SK-N-MC (cell line): ENCODE results near the gene CCNI2.

ENCODE experiments used
- DNase-seq: peaks from one replicate; pipeline ENCODE4 v3.0.0-alpha.2; 2011; ENCODE audit warnings: low read depth, low spot score
- H3K27ac ChIP-seq: fragments of 200-600 bp; sonication (generic); 2 replicates; pipeline ENCODE4 v1.5.1; 2016; ENCODE audit warnings: mixed run types
- H3K36me3 ChIP-seq: fragments of 200-600 bp; sonication (generic); 2 replicates; pipeline ENCODE4 v1.6.1; 2017; ENCODE audit warnings: antibody characterized with exemption, low read length, mixed read lengths; ENCODE audit not compliant: insufficient read depth
- H3K4me3 ChIP-seq: fragments of 200-600 bp; sonication (generic); 2 replicates; pipeline ENCODE4 v1.5.1; 2016
- H3K9ac ChIP-seq: fragments of 200-600 bp; sonication (generic); 2 replicates; pipeline ENCODE4 v1.8.0; 2017; ENCODE audit warnings: mixed run types, mixed read lengths; ENCODE audit not compliant: insufficient read length
- H3K9me3 ChIP-seq: fragments of 200-600 bp; sonication (generic); 2 replicates; pipeline ENCODE4 v1.6.1; 2017; ENCODE audit warnings: low read depth, mild to moderate bottlenecking, antibody characterized with exemption, low read length, moderate library complexity, mixed read lengths
- EZH2 ChIP-seq: fragments of 200-600 bp; sonication (generic); IDR thresholded peaks from one replicate; pipeline ENCODE4 v1.6.1; 2017; ENCODE audit warnings: antibody characterized with exemption
- FOXP2 ChIP-seq: optimal IDR thresholded peaks from 2 replicates; pipeline ENCODE3; 2011; ENCODE audit warnings: mild to moderate bottlenecking, moderate library complexity; ENCODE audit not compliant: insufficient read depth; ENCODE audit errors: extremely low read length, control extremely low read depth
- POLR2AphosphoS5 ChIP-seq: IDR thresholded peaks from 2 replicates; pipeline ENCODE4 v1.6.1; 2012; ENCODE audit warnings: mild to moderate bottlenecking, low read depth, low read length, borderline replicate concordance

Gene CCNI2

DNA sequence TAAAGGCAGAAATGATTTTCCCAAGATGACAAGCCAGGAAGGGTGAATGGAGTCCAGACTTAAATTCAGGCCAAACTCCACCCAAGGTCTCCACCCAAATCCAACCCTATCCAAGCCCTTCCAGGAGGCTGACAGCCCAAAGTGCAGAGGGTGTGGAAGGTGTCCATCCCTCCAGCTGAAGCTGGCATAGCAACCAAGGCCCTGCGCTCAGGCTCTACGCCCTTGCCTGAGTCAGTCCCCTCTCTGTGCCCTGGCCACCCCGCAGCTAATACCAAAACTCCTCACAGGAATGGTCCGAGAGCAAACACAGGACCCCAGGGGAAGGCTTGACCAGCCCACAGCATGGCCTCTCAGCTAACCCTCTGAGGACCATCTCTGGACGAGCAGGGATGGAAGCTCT, 27.7 kb downstream of the CCNI2 start:
- Histone ChIP-seq H3K4me3 (no peak overlapping the region), H3K9me3 (no peaks in the 10 kb centered on the region)
- no peak for DNase-seq

DNA sequence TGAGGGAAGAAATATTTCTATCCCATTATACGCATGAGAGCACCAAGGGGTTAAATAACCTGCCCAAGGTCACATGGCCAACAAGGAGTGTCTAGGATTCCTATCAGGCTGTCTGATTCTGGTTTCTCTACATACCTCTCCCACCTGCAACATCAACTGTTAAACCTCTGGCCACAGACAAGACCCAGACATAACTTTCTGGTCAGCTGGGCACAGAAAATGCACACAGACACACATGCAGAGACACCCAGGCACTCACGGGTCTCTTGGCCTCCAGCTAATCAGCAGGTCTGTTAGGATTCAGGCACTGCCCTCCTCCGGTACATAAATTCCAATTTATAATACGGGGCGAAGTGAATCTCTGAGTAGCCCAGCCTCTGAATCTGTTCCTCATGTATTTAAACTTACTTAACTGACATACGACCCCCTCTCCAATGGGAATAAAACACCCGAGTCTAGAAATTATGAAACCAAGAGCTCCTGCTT, 28.3 kb downstream of the CCNI2 start:
- Histone ChIP-seq H3K36me3 (no peaks in the 10 kb centered on the region), H3K27ac (no peak overlapping the region), H3K9ac (no peak overlapping the region), H3K4me3 (no peak overlapping the region; the same call in 1 of the 2 replicates), H3K9me3 (no peaks in the 10 kb centered on the region)
- TF ChIP-seq EZH2 = no peak
- TF ChIP-seq FOXP2 = no peak
- TF ChIP-seq POLR2AphosphoS5 = no peak
- DNase-seq = no peak

More for the DNA sequence above, 27.7 kb downstream of the CCNI2 start:
- Histone ChIP-seq H3K27ac (no peak overlapping the region), H3K9ac (no peak overlapping the region), H3K36me3 (no peaks in the 10 kb centered on the region)
- TF ChIP-seq POLR2AphosphoS5 (no peak), FOXP2 (no peak), EZH2 (no peak)

GRCh38 chr5:132776131-132776937, 29.1 kb downstream of the CCNI2 start:
- no peak for DNase-seq
- no peaks in the 10 kb centered on the region for H3K36me3 ChIP-seq
- TF ChIP-seq EZH2 (no peak), FOXP2 (no peak), POLR2AphosphoS5 (no peak)
- H3K4me3 ChIP-seq = peak overlapping the region; percentile 82
- peak overlapping the region; percentile 70 for H3K9ac ChIP-seq
- no peak overlapping the region for H3K27ac ChIP-seq
- H3K9me3 ChIP-seq = no peaks in the 10 kb centered on the region

GRCh38 chr5:132776938-132777208, 29.6 kb downstream of the CCNI2 start:
- peak overlapping the region; percentile 70 for H3K9ac ChIP-seq
- TF ChIP-seq POLR2AphosphoS5 (no peak; the same call in 1 of the 2 replicates), FOXP2 (no peak), EZH2 (no peak)
- H3K9me3 ChIP-seq = no peaks in the 10 kb centered on the region
- H3K27ac ChIP-seq = no peak overlapping the region
- DNase-seq = no peak
- H3K36me3 ChIP-seq = no peaks in the 10 kb centered on the region
- peak overlapping the region; percentile 82 for H3K4me3 ChIP-seq

GRCh38 chr5:132777209-132778069, 30.2 kb downstream of the CCNI2 start, which contains the start of gene SEPTIN8:
Gene SEPTIN8, minus strand, starts transcription at chr5:132777239. Its CDS starts 102 bp downstream, at chr5:132777137.
- H3K27ac ChIP-seq = no peak within 1 kb of the TSS
- DNase-seq = no peak

GRCh38 chr5:132778129-132778528, 30.9 kb downstream of the CCNI2 start:
- H3K36me3 ChIP-seq = no peaks in the 10 kb centered on the region
- no peaks in the 10 kb centered on the region for H3K9me3 ChIP-seq
- no peak overlapping the region for H3K4me3 ChIP-seq
- TF ChIP-seq EZH2 (no peak), POLR2AphosphoS5 (no peak), FOXP2 (no peak)
- no peak for DNase-seq
- no peak overlapping the region for H3K27ac ChIP-seq
- no peak overlapping the region for H3K9ac ChIP-seq

More at GRCh38 chr5:132777209-132778069, 30.2 kb downstream of the CCNI2 start, which contains the start of gene SEPTIN8:
- H3K9ac ChIP-seq = peak within 1 kb of the TSS; percentile 70
- no peak for TF ChIP-seq EZH2
- no peak for TF ChIP-seq POLR2AphosphoS5
- no peak for TF ChIP-seq FOXP2
- peak within 1 kb of the TSS; percentile 82 for H3K4me3 ChIP-seq
- no peaks in the 10 kb centered on the region for H3K36me3 ChIP-seq
- H3K9me3 ChIP-seq = no peaks in the 10 kb centered on the region

DNA sequence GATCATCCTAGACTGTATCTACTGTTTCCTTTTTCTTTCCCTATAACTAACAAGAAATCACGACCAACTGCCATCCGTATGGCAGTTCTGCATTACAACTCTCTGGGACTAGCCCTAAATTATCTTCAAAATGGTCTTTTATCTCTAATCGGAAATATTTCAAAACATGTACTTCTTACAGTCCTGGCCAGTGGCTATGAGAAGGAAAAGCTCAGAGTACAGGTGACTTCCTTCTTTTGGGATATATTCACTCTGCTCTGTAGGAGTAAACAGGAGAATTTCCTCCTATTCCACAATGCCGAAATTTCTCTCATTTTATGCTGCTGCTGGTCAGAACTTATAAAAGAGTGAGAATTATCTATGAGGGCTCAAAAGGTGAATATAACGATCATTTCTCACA, 31.6 kb downstream of the CCNI2 start:
- H3K27ac ChIP-seq = no peak overlapping the region
- TF ChIP-seq FOXP2 (no peak), EZH2 (no peak), POLR2AphosphoS5 (no peak)
- H3K9me3 ChIP-seq = no peaks in the 10 kb centered on the region
- H3K4me3 ChIP-seq = no peak overlapping the region
- no peaks in the 10 kb centered on the region for H3K36me3 ChIP-seq
- DNase-seq = no peak
- H3K9ac ChIP-seq = no peak overlapping the region

- no peak overlapping the region for H3K4me3 ChIP-seq
- no peak overlapping the region for H3K9ac ChIP-seq
- H3K9me3 ChIP-seq = no peaks in the 10 kb centered on the region
- no peaks in the 10 kb centered on the region for H3K36me3 ChIP-seq
- no peak for DNase-seq
- no peak overlapping the region for H3K27ac ChIP-seq
- no peak for TF ChIP-seq EZH2
- no peak for TF ChIP-seq POLR2AphosphoS5
- no peak for TF ChIP-seq FOXP2
Measured at GRCh38 chr5:132779961-132780360, 32.7 kb downstream of the CCNI2 start.
